GM12878 (cell line): ENCODE results near the gene KRTAP10-3. TPM values are rescaled to one million over a fixed set of nuclear protein-coding genes. Genes with fewer than 3 reads are reported as not detected.

Experiments
- ATAC-seq: fragments of 200-7000 bp; cut with Tn5 transposase; 3 replicates; pipeline ENCODE4 v1.9.1; 2020; ENCODE audit warnings: mild to moderate bottlenecking, moderate library complexity
- BruUV-seq: library from RNA; stranded (reverse); fragments of 400-500 nt; replicated peaks from 2 replicates; lab custom pipeline; 2021; lab: Mats Ljungman, UMichigan
- CTCF ChIA-PET: fragments of 300-600 bp; sonication (Branson Sonifier 250); formaldehyde crosslinking; extraction: SDS; loops from one replicate; lab custom pipeline; 2021; ENCODE audit warnings: inconsistent platforms; lab: Yijun Ruan, JAX
- POLR2A ChIA-PET: fragments of 350-600 bp; formaldehyde crosslinking; extraction: SDS; loops from one replicate; lab custom pipeline; 2021; ENCODE audit warnings: inconsistent platforms; lab: Charles Lee
- RAD21 ChIA-PET: fragments of 300-600 bp; sonication (Branson Sonifier 250); formaldehyde crosslinking; loops from one replicate; lab custom pipeline; 2023; ENCODE audit warnings: antibody characterized with exemption; ENCODE audit not compliant: unreplicated experiment; lab: Charles Lee
- SMC1A ChIA-PET: fragments of 300-600 bp; sonication (Branson Sonifier 250); formaldehyde crosslinking; loops from one replicate; lab custom pipeline; 2023; ENCODE audit not compliant: unreplicated experiment, uncharacterized antibody; lab: Charles Lee
- DNase-seq: peaks from one replicate; pipeline ENCODE4 v3.0.0-alpha.2; 2011; ENCODE audit warnings: low read depth, low spot score
- FAIRE-seq: peaks from 3 replicates; lab custom pipeline; 2011; peaks lifted over from hg19 to GRCh38; lab: Jason Lieb, UNC
- H2AFZ ChIP-seq: 2 replicates; pipeline ENCODE4 v1.6.0; 2011; ENCODE audit warnings: low read depth, low read length, control low read depth; ENCODE audit not compliant: control insufficient read depth
- H3K27ac ChIP-seq: 2 replicates; pipeline ENCODE4 v1.5.1; 2011; ENCODE audit warnings: control low read depth; ENCODE audit not compliant: control insufficient read depth, insufficient read depth
- H3K27me3 ChIP-seq, 2 experiments: replicated peaks in 1 of 2; 2 replicates each; pipeline versions ENCODE4 v1.6.0 to v1.6.1; 2011; ENCODE audit warnings: low read length in 1 of 2; ENCODE audit not compliant: control insufficient read depth in 2 of 2, insufficient read depth in 2 of 2
- H3K36me3 ChIP-seq, 2 experiments: 2 replicates each; pipeline ENCODE4 v1.5.1; 2011; ENCODE audit warnings: low read length in 1 of 2; ENCODE audit not compliant: control insufficient read depth in 2 of 2, insufficient read depth in 2 of 2
- H3K4me1 ChIP-seq: 2 replicates; pipeline ENCODE4 v1.6.1; 2011; ENCODE audit warnings: mild to moderate bottlenecking, low read length, moderate library complexity, mixed read lengths; ENCODE audit not compliant: control insufficient read depth, insufficient read depth
- H3K4me2 ChIP-seq: 2 replicates; pipeline ENCODE4 v1.6.0; 2011; ENCODE audit warnings: control low read depth; ENCODE audit not compliant: control insufficient read depth, insufficient read depth
- H3K4me3 ChIP-seq: fragments of 200-600 bp; sonication (generic); 2 replicates; pipeline ENCODE4 v1.5.1; 2016
- H3K79me2 ChIP-seq: 2 replicates; pipeline ENCODE4 v1.6.0; 2011; ENCODE audit warnings: low read length; ENCODE audit not compliant: control insufficient read depth, insufficient read depth
- H3K9ac ChIP-seq: 2 replicates; pipeline ENCODE4 v1.8.0; 2011; ENCODE audit warnings: low read length, control low read depth, mixed read lengths; ENCODE audit not compliant: control insufficient read depth, insufficient read depth
- H3K9me3 ChIP-seq: replicated peaks from 3 replicates; pipeline ENCODE4 v1.5.1; 2011; ENCODE audit warnings: mild to moderate bottlenecking, low read length; ENCODE audit not compliant: control insufficient read depth, insufficient read depth
- H4K20me1 ChIP-seq: 2 replicates; pipeline ENCODE4 v1.6.0; 2011; ENCODE audit not compliant: control insufficient read depth, insufficient read depth
- ATF7 ChIP-seq: fragments of 450-650 bp; IDR thresholded peaks from 2 replicates; pipeline ENCODE4 v1.6.1; 2016; ENCODE audit warnings: low read depth, mild to moderate bottlenecking
- CBX3 ChIP-seq: fragments of 200-600 bp; sonication (generic); IDR thresholded peaks from 2 replicates; pipeline ENCODE4 v1.6.1; 2016; ENCODE audit warnings: low read depth, borderline replicate concordance
- DPF2 ChIP-seq: fragments of 450-650 bp; IDR thresholded peaks from 2 replicates; pipeline ENCODE4 v1.6.1; 2017; ENCODE audit warnings: mild to moderate bottlenecking
- ETV6 ChIP-seq, 2 experiments: fragments of 450-650 bp in 1 of 2; IDR thresholded peaks in 1 of 2; conservative IDR thresholded peaks in 1 of 2; 2 replicates each; pipeline ENCODE4 v1.6.1; 2014; ENCODE audit warnings: antibody characterized with exemption in 1 of 2, borderline replicate concordance in 1 of 2, low read depth in 1 of 2, mild to moderate bottlenecking in 1 of 2, moderate library complexity in 1 of 2
- MTA2 ChIP-seq: fragments of 450-650 bp; IDR thresholded peaks from 2 replicates; pipeline ENCODE4 v1.6.1; 2016; ENCODE audit warnings: low read depth, mild to moderate bottlenecking, moderate library complexity
- MXI1 ChIP-seq: fragments of 150-350 bp; IDR thresholded peaks from 2 replicates; pipeline ENCODE4 v1.6.1; 2011; ENCODE audit warnings: low read depth, mild to moderate bottlenecking, inconsistent platforms, low read length, improper control_type of control experiment
- REST ChIP-seq: IDR thresholded peaks from 2 replicates; pipeline ENCODE4 v1.6.1; 2012; ENCODE audit warnings: mild to moderate bottlenecking, low read depth, low read length
- SIX5 ChIP-seq: IDR thresholded peaks from 2 replicates; pipeline ENCODE4 v1.6.1; 2011; ENCODE audit warnings: mild to moderate bottlenecking, low read depth, low read length, moderate library complexity; ENCODE audit not compliant: severe bottlenecking
- SUZ12 ChIP-seq: fragments of 200-600 bp; sonication (generic); IDR thresholded peaks from one replicate; pipeline ENCODE4 v1.6.1; 2018; ENCODE audit warnings: antibody characterized with exemption, mild to moderate bottlenecking; ENCODE audit not compliant: unreplicated experiment
- YY1 ChIP-seq: IDR thresholded peaks from 2 replicates; pipeline ENCODE4 v1.6.1; 2011; ENCODE audit warnings: low read depth, mild to moderate bottlenecking, low read length
- ZBTB33 ChIP-seq: fragments of 450-650 bp; IDR thresholded peaks from 2 replicates; pipeline ENCODE4 v1.6.1; 2017; ENCODE audit warnings: mild to moderate bottlenecking
- ZBTB4 ChIP-seq: fragments of 450-650 bp; formaldehyde crosslinking; IDR thresholded peaks from 2 replicates; pipeline ENCODE4 v1.4.0; 2022; ENCODE audit warnings: mild to moderate bottlenecking, moderate library complexity
- ZNF217 ChIP-seq: fragments of 450-650 bp; IDR thresholded peaks from 2 replicates; pipeline ENCODE4 v1.6.1; 2017; ENCODE audit warnings: antibody characterized with exemption, mild to moderate bottlenecking
- WGBS: methylation state at CpG from one replicate; pipeline ENCODE4 v1.1.6; 2016; ENCODE audit warnings: low lambda C conversion rate; ENCODE audit not compliant: insufficient replicate concordance, insufficient coverage; ENCODE audit errors: missing lambda C conversion rate; 5-methylcytosine and 5-hydroxymethylcytosine counted together
- in situ Hi-C: fragments of 300-500 bp; cut with MboI; formaldehyde crosslinking; loops from 9 replicates; pipeline ENCODE4 v1.14.3; 2018; ENCODE audit warnings: mixed read lengths
- intact Hi-C: fragments of 100-400 bp; cut with micrococcal nuclease; formaldehyde crosslinking; loops from one replicate; pipeline ENCODE4 v1.14.2; 2022; ENCODE audit not compliant: unreplicated experiment
- polyA plus RNA-seq, 11 experiments: library from polyadenylated mRNA; depleted of rRNA in 4 of 11; unstranded in 6 of 11; stranded (reverse) in 5 of 11; fragments of >200 nt; fragmentation: Nextera tagmentation in 4 of 11; fragmentation: Illumina TruSeq in 1 of 11; extraction: Ambion mirVana in 4 of 11; extraction: Trizol in 1 of 11; gene quantifications; 1 replicate in 1 of 11; 2 replicates in 10 of 11; pipeline versions ENCODE4 v1.2.1 to v1.2.3, GENCODE V29; 2011 to 2016; ENCODE audit warnings: inconsistent platforms in 2 of 11, missing spikeins in 2 of 11, low read depth in 1 of 11
- total RNA-seq, 4 experiments: library from RNA; depleted of rRNA in 3 of 4; stranded (reverse); fragments of >200 nt in 3 of 4; fragmentation: Illumina TruSeq in 1 of 4; extraction: Trizol in 1 of 4; gene quantifications; 2 replicates each; pipeline versions ENCODE4 v1.2.1 to v1.2.3, GENCODE V29; 2013 to 2021

KRTAP10-3 gene
- total and polyA plus RNA-seq, 10 of the 15 experiments (the other 5 are each of a cell fraction or from before 2014, with no cell fraction given): not detected

GRCh38 chr21:44575307-44576024 is 16.9 kb upstream of the KRTAP10-3 start:
- ATAC-seq: no peak
- ChIA-PET RAD21 (no interaction called here), CTCF (no interaction called here), SMC1A (no interaction called here), POLR2A (no interaction called here)
- no peak for DNase-seq
- Histone ChIP-seq H2AFZ (no peak overlapping the region), H3K79me2 (no peaks in the 10 kb centered on the region), H3K4me1 (no peaks in the 10 kb centered on the region), H3K9ac (no peak overlapping the region), H3K4me3 (no peak overlapping the region), H3K27me3 (no peaks in the 10 kb centered on the region), H3K36me3 (no peaks in the 10 kb centered on the region), H4K20me1 (no peaks in the 10 kb centered on the region), H3K27ac (no peak overlapping the region), H3K4me2 (no peak overlapping the region), H3K9me3 (peaks cover 1% of the 10 kb centered on the region; the same call in 2 of the 3 replicates)
- intact Hi-C loops (no loop called here), in situ Hi-C loops (no loop called here)
- FAIRE-seq: no peak
- no TSS peak for BruUV-seq
- 29% methylated on average over 20 of the region's 20 CpGs for WGBS
- TF ChIP-seq REST (no peak), ZNF217 (no peak), SIX5 (no peak), ZBTB33 (no peak), SUZ12 (no peak), ATF7 (no peak), CBX3 (no peak), DPF2 (no peak), ZBTB4 (CRISPR knock-in tag) (no peak), YY1 (no peak), MTA2 (no peak), ETV6 (conservative IDR thresholded peaks at IDR 0.05 in 1 of 2, IDR thresholded peaks at IDR 0.05 in 1 of 2; ENCODE audit: borderline replicate concordance in 1 of 2, low read depth in 1 of 2) (no peak), MXI1 (no peak)
